GM21360 (cell line): ENCODE measurements around the gene CARHSP1.
"Not testable (repeated sequence)": the region's sequence is repeated elsewhere in the genome, so short reads cannot be mapped to it uniquely, and the experiment has no call there.

Source experiments
- ATAC-seq: cut with Tn5 transposase; IDR thresholded peaks from one replicate; pipeline ENCODE4 v1.9.1; 2021; ENCODE audit warnings: mild to moderate bottlenecking, moderate library complexity; ENCODE audit not compliant: unreplicated experiment

Gene CARHSP1

DNA sequence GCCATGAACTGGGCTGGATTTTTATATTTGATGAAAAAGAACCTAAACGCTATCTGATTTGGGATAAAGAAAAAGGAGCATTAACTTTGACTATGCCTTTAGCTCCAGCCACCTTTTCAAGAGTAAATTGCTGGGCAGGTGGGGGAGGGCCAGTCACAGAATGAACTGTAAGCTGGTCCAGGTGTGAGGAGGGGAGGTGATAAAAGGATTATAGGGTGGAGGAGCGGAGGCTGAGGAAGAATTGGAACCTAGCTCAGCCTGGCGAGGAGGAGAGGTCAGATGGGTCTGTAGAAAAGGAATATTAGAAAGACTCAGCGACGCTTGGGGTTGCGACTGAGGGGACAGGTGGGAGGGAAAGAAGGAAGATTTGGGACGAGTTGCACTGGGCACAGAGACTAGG is 32.0 kb downstream of the CARHSP1 start:
- not testable (repeated sequence) for ATAC-seq

DNA sequence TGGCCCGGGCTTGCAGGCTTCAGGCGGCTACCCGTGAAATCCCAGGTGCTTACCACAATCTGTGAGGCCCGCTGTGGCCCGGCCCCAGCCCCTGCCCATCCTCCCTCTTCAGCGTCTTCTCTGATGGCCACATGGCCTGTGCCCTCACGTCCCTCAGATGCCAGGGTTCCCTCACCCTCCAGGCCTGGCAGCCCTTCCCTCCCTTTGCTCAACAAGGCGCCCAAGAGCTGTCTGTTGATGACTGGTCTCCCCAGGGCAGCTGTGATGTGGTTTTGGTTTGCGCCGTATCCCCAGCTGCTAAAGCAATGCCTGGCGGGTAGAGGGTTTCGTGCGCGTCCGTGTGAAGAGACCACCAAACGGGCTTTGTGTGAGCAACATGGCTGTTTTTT is 36.1 kb downstream of the CARHSP1 start:
- ATAC-seq: no peak

GRCh38 chr16:8831871-8832716 is 36.7 kb downstream of the CARHSP1 start:
- ATAC-seq: no peak

GRCh38 chr16:8831450-8831849 is 37.4 kb downstream of the CARHSP1 start:
- ATAC-seq: no peak

GRCh38 chr16:8828541-8829165 is 40.2 kb downstream of the CARHSP1 start:
- ATAC-seq: no peak

- ATAC-seq: no peak
Observed at GRCh38 chr16:8826278-8826879, 42.4 kb downstream of the CARHSP1 start.

GRCh38 chr16:8822403-8822802 is 46.4 kb downstream of the CARHSP1 start:
- ATAC-seq: no peak

- ATAC-seq: peak; percentile 15
Observed at GRCh38 chr16:8819411-8820034, 49.3 kb downstream of the CARHSP1 start.

DNA sequence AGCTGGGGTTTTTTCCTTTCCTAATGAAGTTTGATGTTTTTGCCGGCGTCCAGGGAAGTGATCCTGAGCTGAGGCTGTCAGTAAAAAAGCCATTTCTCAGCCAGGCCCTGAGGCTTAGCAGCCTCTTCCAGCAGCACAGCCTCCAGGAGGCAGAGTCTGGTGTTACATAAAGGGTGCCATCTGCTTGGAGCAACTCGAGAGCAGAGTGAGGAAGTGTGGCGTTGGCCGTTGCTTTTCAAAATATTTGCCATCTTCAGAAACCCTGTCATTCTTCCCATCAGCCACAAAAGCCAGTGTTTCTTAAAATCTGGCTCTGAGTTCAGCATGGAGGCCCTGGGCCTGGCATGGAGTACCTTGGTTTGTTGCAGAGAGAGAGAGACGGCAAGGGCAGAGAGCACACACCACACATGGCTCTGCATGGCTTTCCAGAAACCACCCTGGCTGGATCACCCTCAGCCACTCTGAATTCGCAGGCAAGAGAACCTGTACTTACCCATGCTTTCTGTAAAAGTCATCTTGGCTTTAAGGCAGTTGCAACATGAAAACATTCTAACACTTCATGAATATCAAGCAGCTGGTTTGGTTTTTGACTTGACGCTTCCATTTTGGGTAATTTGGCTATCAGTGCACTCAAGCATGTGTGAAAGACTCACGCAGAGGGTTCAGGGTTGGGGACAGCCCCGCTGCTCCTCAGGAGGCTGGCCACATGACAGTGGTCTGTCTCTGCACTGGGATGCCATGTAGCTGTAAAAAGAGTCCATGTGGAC is 50.1 kb downstream of the CARHSP1 start:
- peak; percentile 81 for ATAC-seq

GRCh38 chr16:8816967-8817655 is 51.7 kb downstream of the CARHSP1 start:
- ATAC-seq: no peak

DNA sequence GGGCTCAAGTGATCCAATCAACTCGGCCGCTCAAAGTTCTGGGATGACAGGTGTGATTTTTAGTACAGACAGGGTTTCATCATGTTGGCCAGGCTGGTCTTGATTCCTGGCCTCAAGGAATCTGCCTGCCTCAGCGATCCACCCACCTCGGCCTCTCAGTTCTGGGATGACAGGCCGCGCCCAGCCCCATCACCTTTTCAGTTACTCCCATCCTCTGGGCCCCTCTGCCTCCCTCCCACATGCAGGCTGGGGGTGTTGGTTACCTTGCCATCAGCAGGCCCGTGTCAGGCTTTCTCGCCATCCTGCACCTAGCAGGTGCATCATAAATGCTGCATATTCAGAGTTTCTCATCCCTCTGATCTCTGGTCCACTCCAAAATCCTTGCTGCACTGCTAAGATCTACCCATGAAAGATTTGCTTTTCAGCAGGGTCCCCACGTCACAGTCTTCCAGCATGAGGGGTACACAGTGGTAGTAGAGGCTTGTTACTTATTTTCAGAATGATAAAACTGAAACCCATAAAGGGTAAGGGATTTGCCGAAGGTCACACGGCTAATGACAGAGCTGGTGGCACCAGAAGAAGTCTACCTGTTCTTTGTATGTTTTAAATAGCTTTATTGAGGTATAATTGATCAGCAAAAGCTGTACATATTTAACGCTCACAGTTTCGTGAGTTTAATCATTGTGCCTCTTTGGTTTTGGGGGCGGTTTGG is 54.6 kb downstream of the CARHSP1 start:
- no peak for ATAC-seq

DNA sequence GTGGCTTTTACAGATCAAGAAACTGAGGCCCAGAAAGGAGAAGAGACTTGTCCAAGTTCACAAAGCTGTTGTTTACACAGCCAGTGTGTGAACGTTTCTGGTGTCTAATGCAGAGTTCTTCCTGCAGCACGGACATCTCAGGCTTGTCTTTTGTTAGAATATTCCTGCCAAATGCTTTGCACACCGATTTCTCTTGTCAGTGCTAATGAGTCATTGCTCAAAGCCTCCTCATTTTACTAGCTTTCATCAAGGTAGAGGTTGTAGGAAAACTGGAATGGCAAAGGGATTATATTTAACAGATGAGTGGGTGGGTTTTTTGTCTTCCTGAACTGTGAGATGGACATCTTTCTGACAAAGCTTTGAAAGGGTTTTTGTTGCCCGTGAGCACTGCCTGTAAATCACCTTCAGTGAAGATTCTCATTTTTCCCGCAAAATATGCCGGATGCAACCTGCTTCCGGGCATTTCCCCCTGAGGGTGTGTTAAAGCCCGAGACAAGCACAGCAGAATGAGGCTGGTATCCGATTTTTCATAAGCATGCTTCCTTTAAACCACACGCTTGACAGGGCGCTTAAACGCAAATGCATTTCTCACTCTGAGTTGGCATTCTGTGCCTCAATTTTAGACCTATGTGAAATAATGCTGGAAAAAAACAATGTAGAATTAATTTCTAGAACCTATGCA is 56.5 kb downstream of the CARHSP1 start:
- ATAC-seq: no peak

GRCh38 chr16:8808613-8809353 is 60.0 kb downstream of the CARHSP1 start:
- ATAC-seq: no peak

- no peak for ATAC-seq
Observed at GRCh38 chr16:8808009-8808408, 60.8 kb downstream of the CARHSP1 start.

GRCh38 chr16:8807189-8807588 is 61.6 kb downstream of the CARHSP1 start:
- ATAC-seq: no peak

DNA sequence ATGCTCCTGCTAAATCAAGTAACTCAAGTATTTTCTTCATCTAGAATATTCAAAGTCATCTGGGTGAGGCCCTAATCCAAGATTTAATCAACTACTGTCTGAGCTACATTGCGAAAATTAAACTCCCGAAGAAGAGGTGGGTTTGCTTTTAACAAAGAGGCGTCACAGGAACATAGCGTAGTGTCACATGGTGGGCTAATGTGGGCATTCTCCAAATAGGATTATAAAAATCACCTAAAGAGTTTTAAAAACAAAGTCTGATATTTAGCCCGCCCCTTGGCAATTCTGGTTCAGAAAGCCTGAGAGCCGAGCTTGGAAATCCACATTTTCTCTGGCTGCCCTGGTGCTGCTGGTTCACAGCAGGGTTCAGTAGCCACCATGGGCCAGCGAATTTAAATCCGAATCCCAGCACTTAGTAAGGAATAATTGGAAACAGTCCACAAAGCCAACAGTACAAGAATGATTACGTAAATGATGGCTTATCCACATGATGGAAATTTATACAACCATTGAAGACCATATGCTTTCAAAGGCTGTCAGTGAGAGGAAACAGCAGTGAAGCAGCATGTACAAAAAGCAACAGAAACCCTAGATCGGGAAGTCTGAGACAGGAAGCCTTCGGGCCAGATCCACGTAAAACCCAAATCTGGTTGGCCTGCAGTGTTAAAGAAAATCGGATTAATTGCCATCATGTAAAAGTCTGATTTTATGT is 62.4 kb downstream of the CARHSP1 start:
- ATAC-seq: no peak

DNA sequence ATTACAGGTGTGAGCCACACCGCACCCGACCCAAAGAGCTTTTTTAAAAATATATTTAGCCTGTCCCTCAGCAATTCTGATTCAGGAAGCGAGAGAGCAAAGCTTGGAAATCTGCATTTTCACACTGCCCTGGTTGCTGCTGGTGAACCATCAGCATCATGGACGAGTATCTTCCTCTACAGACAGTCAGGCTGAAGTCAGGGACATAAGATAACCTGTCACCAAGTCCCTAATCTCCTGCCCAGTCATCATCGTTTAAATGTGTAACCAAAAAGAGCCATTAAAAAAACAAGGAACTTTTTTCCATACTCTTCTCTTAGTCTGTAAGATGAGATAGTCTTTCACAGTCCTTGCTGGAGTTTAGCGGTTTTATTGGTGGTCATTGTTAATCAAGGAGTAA is 64.5 kb downstream of the CARHSP1 start:
- ATAC-seq: no peak

DNA sequence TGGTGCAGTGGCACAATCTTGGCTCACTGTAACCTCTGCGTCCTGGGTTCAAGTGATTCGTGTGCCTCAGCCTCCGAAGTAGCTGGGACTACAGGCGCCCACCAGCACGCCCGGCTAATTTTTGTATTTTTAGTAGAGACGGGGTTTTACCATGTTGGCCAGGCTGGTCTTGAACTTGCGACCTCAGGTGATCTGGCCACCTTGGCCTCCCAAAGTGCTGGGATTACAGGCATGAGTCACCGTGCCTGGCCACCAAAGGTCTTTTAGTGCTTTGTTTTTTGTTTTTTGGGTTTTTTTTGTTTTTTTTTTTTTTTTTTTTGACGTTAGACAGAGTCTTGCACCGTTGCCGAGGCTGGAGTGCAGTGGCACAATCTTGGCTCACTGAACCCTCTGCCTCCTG is 65.1 kb downstream of the CARHSP1 start:
- not testable (repeated sequence) for ATAC-seq
